Activated CD4-positive, alpha-beta memory T cell treated with anti-CD3 and anti-CD28 coated beads for 36 hours (primary cell): ENCODE data around the gene CAPN2. TPM values are rescaled to one million over a fixed set of nuclear protein-coding genes. Genes with fewer than 3 reads are reported as not detected.
"Not testable (repeated sequence)": the region's sequence is repeated elsewhere in the genome, so short reads cannot be mapped to it uniquely, and the experiment has no call there.

Experiments used
- CTCF ChIA-PET: fragments of 350-600 bp; sonication (Branson Sonifier 250); formaldehyde crosslinking; loops from one replicate; lab custom pipeline; 2021; ENCODE audit warnings: antibody characterized with exemption, inconsistent platforms; lab: Charles Lee
- POLR2A ChIA-PET: fragments of 350-600 bp; sonication (Branson Sonifier 250); formaldehyde crosslinking; loops from one replicate; lab custom pipeline; 2021; ENCODE audit warnings: antibody characterized with exemption; lab: Charles Lee
- DNase-seq: peaks from one replicate; pipeline ENCODE4 v3.0.0-alpha.2; 2020
- H3K27ac Mint-ChIP-seq: one replicate; pipeline ENCODE4 v1.8.0; 2021; ENCODE audit warnings: mixed read lengths
- H3K27me3 Mint-ChIP-seq: one replicate; pipeline ENCODE4 v1.8.0; 2021; ENCODE audit warnings: mixed read lengths
- H3K36me3 Mint-ChIP-seq: one replicate; pipeline ENCODE4 v1.8.0; 2021; ENCODE audit warnings: mixed read lengths
- H3K4me1 Mint-ChIP-seq: one replicate; pipeline ENCODE4 v1.8.0; 2021; ENCODE audit warnings: low read depth, mixed read lengths
- H3K4me3 Mint-ChIP-seq: one replicate; pipeline ENCODE4 v1.8.0; 2021; ENCODE audit warnings: mild to moderate bottlenecking, mixed read lengths
- H3K9me3 Mint-ChIP-seq: one replicate; pipeline ENCODE4 v1.8.0; 2021; ENCODE audit warnings: mixed read lengths
- intact Hi-C: fragments of 100-400 bp; cut with micrococcal nuclease; formaldehyde crosslinking; loops from one replicate; pipeline ENCODE4 v1.15.1; 2023
- total RNA-seq, 2 experiments: library from RNA; stranded (reverse); gene quantifications; one replicate each; pipeline ENCODE4 v1.2.3, GENCODE V29; 2021

CAPN2 gene
- total RNA-seq, 2 experiments from 2014 or later: 61.2 to 64.5 TPM

- intact Hi-C loops: no loop called here
- Mint-ChIP-seq H3K9me3 (no peaks in the 10 kb centered on the region), H3K27ac (no peak overlapping the region), H3K27me3 (no peaks in the 10 kb centered on the region), H3K4me1 (peaks cover 43% of the 10 kb centered on the region), H3K36me3 (peaks cover 11% of the 10 kb centered on the region), H3K4me3 (no peak overlapping the region)
- no peak for DNase-seq
- ChIA-PET POLR2A (no interaction called here), CTCF (interaction anchor here (0.5 to 1.0 kb wide), 2 partner anchors 16 to 597 kb away, joined by 3 to 5 read pairs; no protein-coding TSS in a partner anchor)
Observed at GRCh38 chr1:223732993-223733798, 20.9 kb downstream of the CAPN2 start.

GRCh38 chr1:223733898-223734852 is 21.8 kb downstream of the CAPN2 start:
- ChIA-PET CTCF (interaction anchor here (1.0 to 1.1 kb wide), 2 partner anchors 15 kb away, joined by 5 to 6 read pairs; no protein-coding TSS in a partner anchor), POLR2A (no interaction called here)
- peaks cover 8% of the 10 kb centered on the region for H3K36me3 Mint-ChIP-seq
- no peak overlapping the region for H3K4me3 Mint-ChIP-seq
- intact Hi-C loops: no loop called here
- H3K4me1 Mint-ChIP-seq: peaks cover 36% of the 10 kb centered on the region
- DNase-seq: no peak
- H3K27me3 Mint-ChIP-seq: no peaks in the 10 kb centered on the region
- no peak overlapping the region for H3K27ac Mint-ChIP-seq
- no peaks in the 10 kb centered on the region for H3K9me3 Mint-ChIP-seq

GRCh38 chr1:223736638-223737037 is 24.3 kb downstream of the CAPN2 start:
- H3K4me3 Mint-ChIP-seq, POLR2A ChIA-PET, DNase-seq, H3K36me3 Mint-ChIP-seq, H3K27me3 Mint-ChIP-seq, H3K27ac Mint-ChIP-seq, H3K9me3 Mint-ChIP-seq, intact Hi-C loops: not testable (repeated sequence)
- CTCF ChIA-PET: interaction anchor here (2.1 kb wide), 1 partner anchor 40 kb away, joined by 6 read pairs; no protein-coding TSS in a partner anchor
- peaks cover 20% of the 10 kb centered on the region for H3K4me1 Mint-ChIP-seq

GRCh38 chr1:223737342-223737741 is 25.0 kb downstream of the CAPN2 start:
- POLR2A ChIA-PET: no interaction called here
- H3K27ac Mint-ChIP-seq: no peak overlapping the region
- no peaks in the 10 kb centered on the region for H3K27me3 Mint-ChIP-seq
- H3K4me3 Mint-ChIP-seq: no peak overlapping the region
- CTCF ChIA-PET: interaction anchor here (0.8 to 2.1 kb wide), 4 partner anchors 12 to 42 kb away, joined by 3 to 10 read pairs (median 4); no protein-coding TSS in a partner anchor
- H3K9me3 Mint-ChIP-seq: no peaks in the 10 kb centered on the region
- H3K36me3 Mint-ChIP-seq: peaks cover 4% of the 10 kb centered on the region
- no peak for DNase-seq
- intact Hi-C loops: no loop called here
- H3K4me1 Mint-ChIP-seq: peaks cover 15% of the 10 kb centered on the region

GRCh38 chr1:223738465-223739365 is 26.4 kb downstream of the CAPN2 start:
- Mint-ChIP-seq H3K27me3 (no peaks in the 10 kb centered on the region), H3K27ac (no peak overlapping the region), H3K4me1 (peaks cover 6% of the 10 kb centered on the region), H3K36me3 (peaks cover 4% of the 10 kb centered on the region), H3K4me3 (no peak overlapping the region), H3K9me3 (no peaks in the 10 kb centered on the region)
- intact Hi-C loops: no loop called here
- ChIA-PET CTCF (interaction anchor here (0.8 to 2.9 kb wide), 6 partner anchors 10 to 43 kb away, joined by 3 to 20 read pairs (median 4); no protein-coding TSS in a partner anchor), POLR2A (no interaction called here)
- DNase-seq: no peak

- POLR2A ChIA-PET: no interaction called here
- no peaks in the 10 kb centered on the region for H3K27me3 Mint-ChIP-seq
- no peak overlapping the region for H3K27ac Mint-ChIP-seq
- CTCF ChIA-PET: interaction anchor here (1.2 to 2.9 kb wide), 2 partner anchors 10 to 41 kb away, joined by 3 to 20 read pairs; no protein-coding TSS in a partner anchor
- DNase-seq: no peak
- no peaks in the 10 kb centered on the region for H3K9me3 Mint-ChIP-seq
- H3K36me3 Mint-ChIP-seq: peaks cover 2% of the 10 kb centered on the region
- intact Hi-C loops: no loop called here
- peaks cover 2% of the 10 kb centered on the region for H3K4me1 Mint-ChIP-seq
- no peak overlapping the region for H3K4me3 Mint-ChIP-seq
Observed at GRCh38 chr1:223739366-223740037, 27.2 kb downstream of the CAPN2 start.

- H3K9me3 Mint-ChIP-seq, intact Hi-C loops, H3K27ac Mint-ChIP-seq, H3K27me3 Mint-ChIP-seq, H3K4me1 Mint-ChIP-seq, H3K4me3 Mint-ChIP-seq, H3K36me3 Mint-ChIP-seq, DNase-seq: not testable (repeated sequence)
- POLR2A ChIA-PET: interaction anchor here (1.2 kb wide), 1 partner anchor 9 kb away, joined by 3 read pairs; no protein-coding TSS in a partner anchor
- CTCF ChIA-PET: interaction anchor here (2.9 kb wide), 1 partner anchor 9 kb away, joined by 20 read pairs; no protein-coding TSS in a partner anchor
Observed at GRCh38 chr1:223740038-223740736, 27.8 kb downstream of the CAPN2 start.

- Mint-ChIP-seq H3K4me1 (peaks cover 2% of the 10 kb centered on the region), H3K36me3 (peaks cover 2% of the 10 kb centered on the region), H3K9me3 (no peaks in the 10 kb centered on the region), H3K27ac (peak overlapping the region; percentile 13), H3K27me3 (no peaks in the 10 kb centered on the region), H3K4me3 (no peak overlapping the region)
- POLR2A ChIA-PET: no interaction called here
- intact Hi-C loops: no loop called here
- CTCF ChIA-PET: interaction anchor here (2.9 kb wide), 1 partner anchor 8 kb away, joined by 20 read pairs; no protein-coding TSS in a partner anchor
- no peak for DNase-seq
Observed at GRCh38 chr1:223741861-223742260, 29.5 kb downstream of the CAPN2 start.

- H3K4me1 Mint-ChIP-seq: peaks cover 12% of the 10 kb centered on the region
- H3K9me3 Mint-ChIP-seq: no peaks in the 10 kb centered on the region
- no peak overlapping the region for H3K27ac Mint-ChIP-seq
- DNase-seq: no peak
- ChIA-PET CTCF (no interaction called here), POLR2A (no interaction called here)
- H3K27me3 Mint-ChIP-seq: no peaks in the 10 kb centered on the region
- peaks cover 2% of the 10 kb centered on the region for H3K36me3 Mint-ChIP-seq
- no peak overlapping the region for H3K4me3 Mint-ChIP-seq
- intact Hi-C loops: no loop called here
Observed at GRCh38 chr1:223742856-223743517, 30.6 kb downstream of the CAPN2 start.

- no peak overlapping the region for H3K4me3 Mint-ChIP-seq
- intact Hi-C loops: no loop called here
- peaks cover 23% of the 10 kb centered on the region for H3K4me1 Mint-ChIP-seq
- H3K27me3 Mint-ChIP-seq: no peaks in the 10 kb centered on the region
- DNase-seq: no peak
- no peaks in the 10 kb centered on the region for H3K9me3 Mint-ChIP-seq
- H3K36me3 Mint-ChIP-seq: peaks cover 8% of the 10 kb centered on the region
- ChIA-PET POLR2A (interaction anchor here (0.7 kb wide), 1 partner anchor 10 kb away, joined by 5 read pairs; no protein-coding TSS in a partner anchor), CTCF (interaction anchor here (0.9 to 8.2 kb wide), 2 partner anchors 29 to 45 kb away, joined by 3 to 189 read pairs; no protein-coding TSS in a partner anchor)
- H3K27ac Mint-ChIP-seq: no peak overlapping the region
Observed at GRCh38 chr1:223745731-223746130, 33.4 kb downstream of the CAPN2 start.
